Ammon's horn (tissue), 1 donor: ENCODE measurements around the gene KCNK10.

ENCODE experiments used
- DNase-seq: peaks from one replicate; pipeline ENCODE4 v3.0.0-alpha.2; 2016; ENCODE audit warnings: low spot score

Gene KCNK10

GRCh38 chr14:88323086-88323522 lies at the start of gene KCNK10:
TSS of gene KCNK10 (minus strand) at chr14:88323269. CDS start at chr14:88322798, 471 bp downstream.
- peak; percentile 60 for DNase-seq

DNA sequence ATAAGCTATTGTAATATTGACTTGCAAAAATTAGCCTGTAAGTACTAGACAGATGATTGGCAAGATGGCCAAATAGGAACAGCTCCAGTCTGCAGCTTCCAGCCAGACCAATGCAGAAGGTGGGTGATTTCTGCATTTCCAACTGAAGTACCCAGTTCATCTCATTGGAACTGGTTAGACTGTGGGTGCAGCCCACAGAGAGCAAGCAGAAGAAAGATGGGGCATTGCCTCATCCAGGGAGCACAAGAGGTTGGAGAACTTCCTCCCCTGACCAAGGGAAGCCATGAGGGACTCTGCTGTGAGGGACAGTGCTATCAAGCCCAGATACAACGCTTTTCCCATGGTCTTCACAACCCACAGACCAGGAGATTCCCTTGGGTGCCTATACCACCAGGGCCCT lies 46.4 kb upstream of the KCNK10 start:
- no peak for DNase-seq

DNA sequence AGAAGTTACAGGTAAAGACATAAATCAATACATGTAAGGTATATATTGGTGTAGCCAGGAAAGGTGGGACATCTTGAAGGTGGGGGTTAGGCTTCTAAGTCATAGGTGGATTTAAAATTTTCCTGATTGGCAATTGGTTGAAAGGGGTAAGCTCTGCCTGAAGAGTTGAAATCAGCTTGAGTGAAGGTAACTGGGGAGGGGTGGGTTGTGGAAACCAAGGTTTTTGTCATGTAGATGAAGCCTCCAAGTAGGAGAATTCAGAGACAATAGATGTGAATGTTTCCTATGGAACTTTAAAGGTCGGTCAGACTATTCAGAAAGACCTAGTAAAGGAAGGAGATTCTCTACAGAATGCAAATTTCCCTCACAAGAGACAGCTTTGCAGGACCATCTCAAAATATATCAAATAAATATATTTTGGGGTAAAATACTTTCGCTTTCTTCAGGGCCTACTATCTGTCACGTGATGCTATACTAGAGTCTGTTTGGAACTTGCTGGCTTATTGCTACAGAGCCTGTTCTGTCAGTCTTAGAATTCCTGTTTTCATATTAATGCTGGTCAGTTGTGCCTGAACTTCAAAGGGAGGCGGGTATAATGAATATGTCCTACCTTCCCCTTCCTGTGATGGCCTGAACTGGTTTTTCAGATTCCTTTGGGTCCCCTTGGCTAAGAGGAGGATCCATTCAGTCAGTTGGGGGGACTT lies 41.8 kb upstream of the KCNK10 start:
- no peak for DNase-seq

DNA sequence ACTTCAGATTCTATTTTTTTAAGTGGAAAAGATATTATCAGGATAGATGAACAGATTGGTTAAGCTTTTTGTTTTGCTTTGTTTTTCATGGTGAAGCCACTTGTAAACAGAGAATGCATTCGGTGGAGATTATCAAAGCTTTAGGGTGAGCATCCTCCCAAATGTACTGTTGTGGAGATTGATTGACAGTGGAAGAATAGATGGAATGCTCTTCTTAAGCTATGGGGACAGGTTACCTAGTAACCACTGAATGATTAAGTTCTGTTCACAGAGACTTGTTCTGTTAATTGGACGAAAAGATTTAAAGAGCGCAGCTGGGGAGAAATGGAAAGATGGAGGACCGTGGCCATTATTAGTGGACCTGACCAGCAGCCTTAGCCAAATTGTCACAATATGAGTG lies 40.6 kb upstream of the KCNK10 start:
- no peak for DNase-seq

GRCh38 chr14:88359500-88359899 lies 36.4 kb upstream of the KCNK10 start:
- DNase-seq, result peak; percentile 72

GRCh38 chr14:88354358-88354757 lies 31.3 kb upstream of the KCNK10 start:
- DNase-seq, result no peak

DNA sequence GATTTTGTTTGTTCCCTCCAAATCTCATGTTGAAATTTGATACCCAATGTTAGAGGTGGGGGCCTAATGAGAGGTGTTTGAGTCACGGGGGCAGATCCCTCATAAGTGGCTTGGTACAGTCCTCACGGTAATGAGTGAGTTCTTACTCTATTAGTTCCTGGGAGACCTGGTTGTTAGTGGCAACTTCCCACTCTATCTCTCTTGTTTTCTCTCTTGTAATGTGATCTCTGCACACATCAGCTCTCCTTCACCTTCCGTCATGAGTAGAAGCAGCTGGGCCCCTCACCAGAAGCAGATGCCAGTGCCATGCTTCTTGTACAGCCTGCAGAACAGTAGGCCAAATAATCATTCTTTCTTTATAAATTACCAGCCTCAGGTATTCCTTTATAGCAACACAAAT lies 29.6 kb upstream of the KCNK10 start:
- no peak for DNase-seq

- peak; percentile 80 for DNase-seq
Observed at GRCh38 chr14:88351966-88352691, 29.1 kb upstream of the KCNK10 start.

GRCh38 chr14:88348546-88348945 lies 25.5 kb upstream of the KCNK10 start:
- DNase-seq, result no peak

- DNase-seq, result no peak
Observed at GRCh38 chr14:88346048-88346639, 23.1 kb upstream of the KCNK10 start.

GRCh38 chr14:88342980-88343379 lies 19.9 kb upstream of the KCNK10 start:
- DNase-seq, result no peak

DNA sequence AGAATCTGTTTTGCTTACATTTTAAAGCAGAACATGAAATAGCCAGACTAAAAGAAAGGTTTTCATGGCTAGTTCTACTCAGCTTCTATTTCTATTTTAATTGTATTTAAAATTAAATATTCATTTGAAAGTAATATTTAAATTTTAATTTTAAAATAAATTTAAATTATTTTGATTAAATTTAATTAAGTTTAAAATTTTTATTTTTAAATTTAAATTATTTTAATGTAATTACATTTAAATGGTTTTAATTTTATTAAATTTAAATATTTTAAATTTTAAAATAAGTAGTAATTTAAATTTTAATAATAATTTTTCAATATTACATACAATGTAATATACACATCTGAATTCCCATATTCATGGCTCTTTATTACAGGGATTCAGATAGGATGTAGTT lies 17.3 kb upstream of the KCNK10 start:
- DNase-seq, result no peak

DNA sequence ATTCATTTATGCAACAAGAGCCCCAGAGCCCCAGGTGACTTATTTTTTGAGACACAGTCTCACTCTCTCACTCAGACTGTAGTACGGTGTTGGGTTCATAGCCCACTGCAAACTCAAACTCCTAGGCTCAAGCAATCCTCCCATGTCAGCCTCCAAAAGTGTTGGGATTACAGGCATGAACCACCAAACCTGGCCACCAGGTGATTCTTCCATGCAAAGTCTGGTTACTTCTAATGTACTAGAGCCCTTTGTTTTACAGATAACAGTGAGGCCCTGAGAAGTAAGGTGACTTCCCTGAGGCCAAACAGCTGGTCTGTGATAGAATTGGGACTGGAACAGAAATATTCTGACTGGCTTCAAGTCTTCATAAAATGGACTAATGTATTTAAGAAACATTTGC lies 10.0 kb upstream of the KCNK10 start:
- DNase-seq, result no peak

GRCh38 chr14:88327497-88327896 lies 4.4 kb upstream of the KCNK10 start:
- DNase-seq, result no peak

- no peak for DNase-seq
Observed at GRCh38 chr14:88326352-88327103, 3.5 kb upstream of the KCNK10 start.

GRCh38 chr14:88325883-88326282 lies 2.8 kb upstream of the KCNK10 start:
- no peak for DNase-seq

DNA sequence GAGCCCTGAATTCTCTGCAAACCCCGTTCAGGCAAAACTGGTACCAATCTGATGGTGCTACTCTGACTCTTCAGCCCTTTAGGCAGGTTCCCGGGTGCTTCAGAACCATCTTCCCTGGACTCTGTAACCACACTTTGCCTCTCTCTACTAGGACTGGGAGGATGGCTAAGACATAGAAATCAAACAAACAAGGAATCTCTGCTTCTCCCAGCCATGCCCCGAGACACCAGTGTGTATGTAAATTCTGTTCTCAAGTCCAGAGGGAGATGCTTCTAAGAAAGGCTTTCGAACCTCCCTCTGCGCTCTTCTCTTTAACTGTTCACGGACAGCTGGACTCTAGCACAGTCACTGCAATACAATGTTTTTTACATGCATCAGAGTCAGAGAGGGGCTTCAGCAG lies 1.9 kb upstream of the KCNK10 start:
- no peak for DNase-seq

- DNase-seq, result no peak
Observed at GRCh38 chr14:88324491-88324890, 1.4 kb upstream of the KCNK10 start.

GRCh38 chr14:88323523-88324199 lies 592 bp upstream of the KCNK10 start:
- DNase-seq, result no peak

- peak; percentile 61 for DNase-seq
Observed at GRCh38 chr14:88322504-88323085, 474 bp downstream of the KCNK10 start.

- no peak for DNase-seq
Observed at GRCh38 chr14:88321692-88322503, 1.2 kb downstream of the KCNK10 start.
